GM13976 (cell line): Measurements from ENCODE around the gene ARHGAP10.

ENCODE experiments used
- DNase-seq: peaks from one replicate; pipeline ENCODE4 v3.0.0; 2012; ENCODE audit warnings: low spot score
- in situ Hi-C: fragments of 300-500 bp; cut with MboI; formaldehyde crosslinking; loops from one replicate; pipeline ENCODE4 v1.12.0; 2022; ENCODE audit warnings: low sequenced_read_pairs, mixed read lengths, inconsistent platforms; ENCODE audit not compliant: unreplicated experiment
- TF ChIP-seq, protein P1 (sequence below): IDR thresholded peaks from 2 replicates; pipeline ENCODE4 v1.5.1; 2012; ENCODE audit warnings: borderline replicate concordance, mild to moderate bottlenecking; ENCODE audit not compliant: insufficient read depth; ENCODE audit errors: extremely low read depth, missing control alignments, control extremely low read depth

The ARHGAP10 gene

DNA sequence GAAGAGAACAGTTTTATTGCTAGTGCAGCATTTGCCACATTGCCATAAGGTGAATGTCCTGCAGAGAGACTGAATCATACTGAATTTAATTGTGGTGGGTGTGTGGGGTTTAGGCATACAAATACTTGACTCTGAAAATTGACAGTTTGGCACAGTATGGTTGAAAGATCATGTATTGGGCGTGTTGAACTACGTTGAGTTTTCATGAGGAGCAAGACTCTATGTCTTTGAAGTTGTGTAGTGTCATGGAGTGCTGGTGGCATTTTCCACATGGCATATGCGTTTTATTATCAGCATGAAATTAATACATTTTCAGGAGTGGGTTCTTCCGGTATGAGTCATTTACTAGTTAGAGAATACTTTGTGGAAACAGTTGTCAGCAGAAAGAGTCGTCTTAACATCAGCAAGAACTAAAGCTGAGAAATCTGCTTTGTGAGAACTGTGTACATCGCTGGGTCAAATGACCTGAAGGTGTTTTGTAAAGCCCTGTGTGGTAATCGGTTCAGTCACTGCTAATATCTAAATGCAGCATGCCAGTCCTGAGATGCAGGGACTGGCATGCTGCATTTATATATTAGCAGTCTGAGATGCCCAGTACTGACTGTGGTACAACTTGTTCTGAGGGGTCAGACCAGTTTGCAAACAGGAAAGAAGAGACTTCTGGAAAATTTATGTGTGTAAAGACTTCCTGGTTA, 50.3 kb downstream of the ARHGAP10 start:
- in situ Hi-C loops = no loop called here
- DNase-seq = no peak

DNA sequence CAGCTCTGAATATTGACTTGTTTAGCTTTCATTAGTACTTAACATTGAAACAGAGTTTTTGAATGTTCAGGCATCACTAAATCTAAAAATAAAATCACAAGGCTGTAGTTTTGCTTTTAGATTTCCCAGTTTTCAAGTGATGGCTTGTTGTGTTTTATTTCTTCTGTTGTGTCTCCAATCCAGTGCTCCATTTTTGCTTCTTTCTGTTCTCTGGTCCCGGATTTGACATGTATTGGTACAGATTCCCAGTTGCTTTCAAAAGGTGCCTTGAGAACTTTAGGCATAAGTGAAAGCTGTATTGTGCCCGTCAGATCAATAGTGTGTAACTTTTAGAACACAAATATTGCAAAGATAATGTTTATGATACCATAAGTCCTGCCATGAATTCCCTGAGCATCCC, 53.2 kb downstream of the ARHGAP10 start:
- TF ChIP-seq, protein P1, sequence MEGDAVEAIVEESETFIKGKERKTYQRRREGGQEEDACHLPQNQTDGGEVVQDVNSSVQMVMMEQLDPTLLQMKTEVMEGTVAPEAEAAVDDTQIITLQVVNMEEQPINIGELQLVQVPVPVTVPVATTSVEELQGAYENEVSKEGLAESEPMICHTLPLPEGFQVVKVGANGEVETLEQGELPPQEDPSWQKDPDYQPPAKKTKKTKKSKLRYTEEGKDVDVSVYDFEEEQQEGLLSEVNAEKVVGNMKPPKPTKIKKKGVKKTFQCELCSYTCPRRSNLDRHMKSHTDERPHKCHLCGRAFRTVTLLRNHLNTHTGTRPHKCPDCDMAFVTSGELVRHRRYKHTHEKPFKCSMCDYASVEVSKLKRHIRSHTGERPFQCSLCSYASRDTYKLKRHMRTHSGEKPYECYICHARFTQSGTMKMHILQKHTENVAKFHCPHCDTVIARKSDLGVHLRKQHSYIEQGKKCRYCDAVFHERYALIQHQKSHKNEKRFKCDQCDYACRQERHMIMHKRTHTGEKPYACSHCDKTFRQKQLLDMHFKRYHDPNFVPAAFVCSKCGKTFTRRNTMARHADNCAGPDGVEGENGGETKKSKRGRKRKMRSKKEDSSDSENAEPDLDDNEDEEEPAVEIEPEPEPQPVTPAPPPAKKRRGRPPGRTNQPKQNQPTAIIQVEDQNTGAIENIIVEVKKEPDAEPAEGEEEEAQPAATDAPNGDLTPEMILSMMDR = no peak
- no peak for DNase-seq

More for the DNA sequence above, 50.3 kb downstream of the ARHGAP10 start:
- TF ChIP-seq, protein P1 = no peak

DNA sequence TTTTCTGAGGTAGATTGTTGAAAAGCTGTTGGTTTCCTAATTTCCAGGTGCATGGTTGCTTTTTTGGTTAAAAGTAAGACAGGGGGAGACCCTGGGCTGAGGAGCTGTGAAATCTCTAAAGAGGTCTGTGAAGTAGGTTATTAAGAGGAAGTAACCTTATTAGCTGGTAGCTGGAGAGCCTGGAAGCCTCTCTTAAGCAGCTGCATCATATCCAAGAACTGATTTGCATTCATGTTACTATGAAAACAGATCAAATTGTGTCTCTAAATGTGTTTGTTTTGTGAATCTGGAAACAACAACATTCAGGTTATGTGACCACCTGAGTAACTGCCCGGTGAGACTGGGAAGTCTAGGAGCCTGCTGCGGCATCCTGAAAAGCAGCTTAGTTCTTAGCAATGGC, 54.1 kb downstream of the ARHGAP10 start:
- no peak for DNase-seq
- TF ChIP-seq, protein P1 = no peak
- in situ Hi-C loops = no loop called here

More for the DNA sequence above, 53.2 kb downstream of the ARHGAP10 start:
- in situ Hi-C loops = no loop called here

DNA sequence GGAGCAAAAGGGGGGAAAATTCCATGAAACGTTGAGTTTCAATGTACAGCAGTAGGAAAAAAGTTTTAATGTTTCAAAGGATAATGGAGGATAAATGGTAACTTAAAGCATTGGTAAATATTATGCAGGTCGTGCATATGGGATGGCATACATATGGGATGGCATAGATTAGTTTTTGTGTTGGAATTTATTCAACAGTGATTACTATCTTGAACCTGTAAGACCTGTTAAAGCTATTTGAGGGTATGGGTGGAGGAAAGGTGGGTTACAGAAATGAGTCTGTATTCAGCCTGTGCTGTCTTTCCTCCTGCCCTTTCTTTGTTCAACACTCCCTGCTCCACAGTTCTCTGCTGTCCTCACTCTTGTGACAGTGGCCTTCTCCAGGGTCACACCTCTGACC, 54.6 kb downstream of the ARHGAP10 start:
- in situ Hi-C loops = no loop called here
- DNase-seq = no peak
- TF ChIP-seq, protein P1 = no peak

DNA sequence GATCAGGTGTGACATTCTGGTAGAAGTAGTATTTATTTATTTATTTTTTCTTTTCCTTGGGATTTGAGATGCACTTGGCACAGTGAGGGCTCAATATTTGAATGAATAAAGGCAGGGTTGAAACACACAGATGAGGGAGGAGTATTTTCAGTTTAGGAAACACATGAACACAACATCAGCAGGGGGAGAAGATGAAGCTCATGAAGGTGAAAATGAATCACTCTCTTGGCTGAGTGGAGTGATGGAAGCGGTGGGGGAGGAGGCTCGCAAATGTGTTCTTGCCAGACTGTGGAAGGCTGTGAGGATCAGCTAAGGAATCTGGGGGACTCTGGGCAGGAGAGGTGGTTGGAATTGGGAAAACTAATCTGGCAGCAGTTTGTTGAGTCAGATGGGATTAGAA, 55.3 kb downstream of the ARHGAP10 start:
- in situ Hi-C loops = no loop called here
- TF ChIP-seq, protein P1 = no peak
- no peak for DNase-seq

DNA sequence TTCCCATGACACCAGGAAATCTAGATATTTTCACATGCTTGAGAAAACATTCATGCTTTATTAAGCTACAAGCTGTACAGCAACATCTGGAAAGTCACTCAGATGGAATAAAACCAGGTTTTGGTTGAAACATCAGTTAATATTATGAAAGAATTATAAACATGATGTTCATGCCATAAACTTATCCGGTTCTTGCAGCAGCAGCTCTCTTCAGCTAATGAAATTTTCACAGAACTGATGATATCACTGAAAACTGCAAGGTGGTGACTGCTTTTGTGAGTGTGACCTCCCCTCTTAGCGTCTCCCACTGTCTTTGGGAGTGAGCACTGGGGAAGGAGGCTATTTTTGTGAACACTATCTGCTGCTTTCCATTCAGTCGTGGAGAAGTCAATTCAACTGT, 56.9 kb downstream of the ARHGAP10 start:
- no peak for DNase-seq
- in situ Hi-C loops = no loop called here
- TF ChIP-seq, protein P1 = no peak
